Kidney (tissue), 14 donors: ENCODE data around the gene ASGR1. TPM values are rescaled to one million over a fixed set of nuclear protein-coding genes. Genes with fewer than 3 reads are reported as not detected.

Experiments
- DNase-seq, 5 donors: peaks; one replicate each; pipeline ENCODE4 v3.0.0-alpha.2; 2013 to 2020
- FAIRE-seq: peaks from 2 replicates; lab custom pipeline; 2012; peaks lifted over from hg19 to GRCh38; lab: Jason Lieb, UNC
- H3K27ac ChIP-seq, 2 donors: one replicate each; pipeline ENCODE4 v1.7.0; 2013; ENCODE audit warnings: low read depth in 2 of 2, low read length in 2 of 2, inconsistent platforms in 1 of 2
- H3K27me3 ChIP-seq: one replicate; pipeline ENCODE4 v1.7.1; 2013; ENCODE audit warnings: low read length, inconsistent platforms; ENCODE audit not compliant: control insufficient read depth, insufficient read depth
- H3K36me3 ChIP-seq, 3 donors: one replicate each; pipeline versions ENCODE4 v1.7.0 to v1.7.1; 2013; ENCODE audit warnings: low read length in 3 of 3, control low read depth in 1 of 3, inconsistent platforms in 1 of 3; ENCODE audit not compliant: insufficient read depth in 3 of 3, control insufficient read depth in 2 of 3
- H3K4me1 ChIP-seq, 3 donors: one replicate each; pipeline versions ENCODE4 v1.7.0 to v1.7.1; 2013; ENCODE audit warnings: low read length in 3 of 3, inconsistent platforms in 1 of 3, low read depth in 1 of 3; ENCODE audit not compliant: control insufficient read depth in 2 of 3, insufficient read depth in 2 of 3
- H3K4me3 ChIP-seq, 3 donors: one replicate each; pipeline versions ENCODE4 v1.7.0 to v1.8.1; 2013; ENCODE audit warnings: low read length in 3 of 3, control low read depth in 1 of 3, inconsistent platforms in 1 of 3
- H3K9ac ChIP-seq, 3 donors: one replicate each; pipeline versions ENCODE4 v1.7.0 to v1.7.1; 2013; ENCODE audit warnings: low read length in 3 of 3, control low read depth in 1 of 3, inconsistent platforms in 1 of 3
- H3K9me3 ChIP-seq, 3 donors: one replicate each; pipeline versions ENCODE4 v1.7.0 to v1.7.1; 2013; ENCODE audit warnings: low read length in 3 of 3, control low read depth in 1 of 3, inconsistent platforms in 1 of 3; ENCODE audit not compliant: control insufficient read depth in 2 of 3, insufficient read depth in 1 of 3
- intact Hi-C: fragments of 100-400 bp; cut with DNase I; formaldehyde crosslinking; loops from one replicate; pipeline ENCODE4 v1.11.1; 2022
- polyA plus RNA-seq: library from polyadenylated mRNA; stranded (reverse); fragments of 350-450 nt; fragmentation: Illumina TruSeq; extraction: RNeasy Lipid Tissue Mini Kit (QIAGEN cat#74804); gene quantifications from one replicate; pipeline ENCODE4 v1.2.3, GENCODE V29; 2014; ENCODE audit warnings: low read depth, low replicate concordance; ENCODE audit not compliant: insufficient read depth
- total RNA-seq: library from RNA; stranded (reverse); fragmentation: NEBNext Ultra II Directional; extraction: Animal tissue kit (Norgen Biotek cat#: 25700); gene quantifications from one replicate; pipeline ENCODE4 v1.2.1, GENCODE V29; 2021
- TF ChIP-seq, protein P1 (sequence below): IDR thresholded peaks from 3 replicates; pipeline ENCODE4 v1.5.1; 2012; ENCODE audit warnings: mild to moderate bottlenecking, moderate library complexity, borderline replicate concordance; ENCODE audit not compliant: insufficient read depth; ENCODE audit errors: extremely low read depth
- donor health status: control.
- donor health status: control.
- donor health status: control.
- donor health status: control.
- donor health status: control.
- donor health status: DM: yes; HTN: yes; CAD: no.
- donor health status: Normal renal cell carcinoma (clear cell type).

The ASGR1 gene
- total and polyA plus RNA-seq, 2 donors from 2014 or later, result 1.4 to 2.1 TPM

DNA sequence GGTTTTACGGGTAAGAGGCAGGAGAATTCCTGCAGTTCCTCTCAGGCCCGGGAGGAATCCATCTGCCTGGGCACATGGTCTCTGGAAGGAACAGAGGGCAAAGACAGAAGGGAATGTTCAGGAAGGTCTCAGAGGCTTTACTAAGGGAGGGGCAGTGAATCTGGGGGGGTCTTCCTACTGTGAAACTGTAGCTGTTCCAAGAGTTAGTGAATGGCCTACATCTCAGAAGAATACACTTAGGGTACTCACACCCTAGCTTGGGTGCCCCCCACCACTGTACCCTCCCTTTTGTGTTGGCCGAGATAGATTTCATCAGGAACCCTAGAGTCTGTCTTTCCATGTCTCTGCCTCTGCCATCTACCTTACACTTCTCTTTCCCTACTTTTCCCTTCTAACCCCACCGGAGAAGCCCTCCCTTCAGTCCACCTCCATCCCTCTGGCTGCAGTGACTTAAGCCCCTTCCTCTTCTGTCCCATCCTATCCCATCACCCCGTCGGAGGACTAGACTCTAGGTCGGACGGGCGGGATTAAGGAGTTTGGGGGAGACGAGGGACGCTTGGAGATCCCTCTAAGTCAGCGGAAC lies 40.1 kb upstream of the ASGR1 start:
- TF ChIP-seq, protein P1, sequence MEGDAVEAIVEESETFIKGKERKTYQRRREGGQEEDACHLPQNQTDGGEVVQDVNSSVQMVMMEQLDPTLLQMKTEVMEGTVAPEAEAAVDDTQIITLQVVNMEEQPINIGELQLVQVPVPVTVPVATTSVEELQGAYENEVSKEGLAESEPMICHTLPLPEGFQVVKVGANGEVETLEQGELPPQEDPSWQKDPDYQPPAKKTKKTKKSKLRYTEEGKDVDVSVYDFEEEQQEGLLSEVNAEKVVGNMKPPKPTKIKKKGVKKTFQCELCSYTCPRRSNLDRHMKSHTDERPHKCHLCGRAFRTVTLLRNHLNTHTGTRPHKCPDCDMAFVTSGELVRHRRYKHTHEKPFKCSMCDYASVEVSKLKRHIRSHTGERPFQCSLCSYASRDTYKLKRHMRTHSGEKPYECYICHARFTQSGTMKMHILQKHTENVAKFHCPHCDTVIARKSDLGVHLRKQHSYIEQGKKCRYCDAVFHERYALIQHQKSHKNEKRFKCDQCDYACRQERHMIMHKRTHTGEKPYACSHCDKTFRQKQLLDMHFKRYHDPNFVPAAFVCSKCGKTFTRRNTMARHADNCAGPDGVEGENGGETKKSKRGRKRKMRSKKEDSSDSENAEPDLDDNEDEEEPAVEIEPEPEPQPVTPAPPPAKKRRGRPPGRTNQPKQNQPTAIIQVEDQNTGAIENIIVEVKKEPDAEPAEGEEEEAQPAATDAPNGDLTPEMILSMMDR, result no peak
- Histone ChIP-seq H3K27ac (peak overlapping the region; percentile 100), H3K36me3 (peaks cover 5 to 30% (median 27%) of the 10 kb centered on the region in 3 donors), H3K9ac (peak overlapping the region; percentile 42 to 99 (median 90)), H3K9me3 (no peaks in the 10 kb centered on the region), H3K4me3 (peak overlapping the region; percentile 59 to 91 (median 74)), H3K27me3 (no peaks in the 10 kb centered on the region), H3K4me1 (peaks cover 7 to 49% (median 40%) of the 10 kb centered on the region in 3 donors)
- FAIRE-seq, result no peak
- peak in 1 of 5 donors; percentile 52 for DNase-seq
- intact Hi-C loops, result no loop called here

DNA sequence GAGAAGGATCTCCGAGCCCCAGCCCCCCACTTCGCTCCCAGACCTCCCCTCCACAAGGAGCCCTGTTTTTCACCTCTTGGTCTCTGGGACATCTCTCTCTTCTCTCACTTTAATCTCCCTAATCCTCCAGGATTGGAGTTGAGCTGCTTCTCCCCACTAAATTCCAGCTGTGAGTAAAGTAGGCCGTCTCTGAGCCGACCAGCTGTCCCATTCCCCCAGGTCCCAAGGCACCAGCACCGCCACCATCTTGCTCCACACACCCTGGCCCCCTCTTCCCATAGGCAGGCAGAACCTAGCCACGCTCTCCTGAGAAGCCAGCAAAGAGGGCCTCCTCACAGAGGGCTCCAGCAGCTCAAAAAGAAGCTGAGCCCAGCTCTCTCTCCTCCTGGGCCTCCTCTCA lies 39.6 kb upstream of the ASGR1 start:
- TF ChIP-seq, protein P1, result no peak
- DNase-seq (peak in 1 of 5 donors; percentile 69), FAIRE-seq (no peak)
- no peaks in the 10 kb centered on the region for H3K9me3 ChIP-seq
- H3K9ac ChIP-seq, result peak overlapping the region in 1 of 3 donors; percentile 99
- peaks cover 5 to 24% (median 22%) of the 10 kb centered on the region in 3 donors for H3K36me3 ChIP-seq
- H3K4me1 ChIP-seq, result peaks cover 7 to 50% (median 41%) of the 10 kb centered on the region in 3 donors
- H3K27me3 ChIP-seq, result no peaks in the 10 kb centered on the region
- H3K27ac ChIP-seq, result peak overlapping the region; percentile 100
- intact Hi-C loops, result no loop called here
- H3K4me3 ChIP-seq, result no peak overlapping the region

DNA sequence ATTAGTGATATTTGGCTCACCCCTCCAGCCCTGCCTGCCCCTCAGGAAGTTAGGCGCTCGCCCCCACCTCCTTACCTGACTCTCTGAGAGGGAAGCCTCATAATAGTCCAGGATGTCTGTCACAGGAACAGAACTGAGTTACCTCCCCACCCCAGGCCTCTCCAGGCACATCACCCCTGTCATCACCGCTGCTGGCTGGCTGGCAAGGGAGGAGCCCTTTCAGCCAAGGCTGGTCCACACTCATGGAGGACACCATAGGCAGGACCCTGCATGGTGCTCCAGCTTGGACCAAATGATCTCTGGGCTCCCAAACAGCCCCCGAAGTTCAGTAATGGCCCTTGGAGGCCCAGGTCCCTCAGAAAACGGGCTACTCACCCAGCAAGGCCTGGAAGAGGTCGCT lies 39.0 kb upstream of the ASGR1 start:
- FAIRE-seq, result no peak
- Histone ChIP-seq H3K9ac (peak overlapping the region in 1 of 3 donors; percentile 55), H3K4me1 (peaks cover 7 to 46% (median 44%) of the 10 kb centered on the region in 3 donors), H3K27ac (no peak overlapping the region), H3K36me3 (peaks cover 2 to 18% (median 16%) of the 10 kb centered on the region in 3 donors), H3K4me3 (peak overlapping the region in 1 of 3 donors; percentile 11), H3K27me3 (no peaks in the 10 kb centered on the region), H3K9me3 (no peaks in the 10 kb centered on the region)
- DNase-seq, result peak in 1 of 5 donors; percentile 72
- TF ChIP-seq, protein P1, result no peak
- intact Hi-C loops, result no loop called here
